Small intestine (tissue), 7 donors: ENCODE measurements around the gene CDC6. TPM values are rescaled to one million over a fixed set of nuclear protein-coding genes. Genes with fewer than 3 reads are reported as not detected.

Experiments used
- DNase-seq, 2 donors: peaks; one replicate each; pipeline versions ENCODE4 v3.0.0 to v3.0.0-alpha.2; 2013
- FAIRE-seq: peaks from 2 replicates; lab custom pipeline; 2012; peaks lifted over from hg19 to GRCh38; lab: Jason Lieb, UNC
- H3K27ac ChIP-seq, 3 donors: one replicate each; pipeline ENCODE4 v1.5.1; 2013; ENCODE audit warnings: low read length in 2 of 3, mild to moderate bottlenecking in 2 of 3, control low read depth in 1 of 3, inconsistent platforms in 1 of 3, low read depth in 1 of 3, moderate library complexity in 1 of 3
- H3K27me3 ChIP-seq, 3 donors: one replicate each; pipeline ENCODE4 v1.6.1; 2013; ENCODE audit warnings: low read length in 3 of 3, inconsistent platforms in 1 of 3; ENCODE audit not compliant: control insufficient read depth in 3 of 3, insufficient read depth in 3 of 3
- H3K36me3 ChIP-seq, 3 donors: one replicate each; pipeline ENCODE4 v1.6.1; 2013; ENCODE audit warnings: low read length in 3 of 3, inconsistent platforms in 1 of 3, low read depth in 1 of 3, mild to moderate bottlenecking in 1 of 3, moderate library complexity in 1 of 3; ENCODE audit not compliant: control insufficient read depth in 3 of 3, insufficient read depth in 2 of 3
- H3K4me1 ChIP-seq, 3 donors: one replicate each; pipeline ENCODE4 v1.6.1; 2013; ENCODE audit warnings: low read length in 2 of 3, inconsistent platforms in 1 of 3, low read depth in 1 of 3, mild to moderate bottlenecking in 1 of 3, moderate library complexity in 1 of 3; ENCODE audit not compliant: control insufficient read depth in 3 of 3, insufficient read depth in 2 of 3
- H3K4me3 ChIP-seq, 3 donors: one replicate each; pipeline ENCODE4 v1.5.1; 2013; ENCODE audit warnings: low read length in 3 of 3, control low read depth in 1 of 3, inconsistent platforms in 1 of 3, low read depth in 1 of 3, mild to moderate bottlenecking in 1 of 3, moderate library complexity in 1 of 3
- H3K9me3 ChIP-seq, 2 donors: one replicate each; pipeline ENCODE4 v1.6.1; 2013; ENCODE audit warnings: low read depth in 1 of 2, low read length in 1 of 2; ENCODE audit not compliant: control insufficient read depth in 2 of 2, insufficient read depth in 1 of 2
- WGBS, 3 donors: extraction: QIAGEN DNeasy Blood & Tissue Kit; methylation state at CpG; one replicate each; pipeline ENCODE4 v1.1.7; 2013; 5-methylcytosine and 5-hydroxymethylcytosine counted together
- polyA plus RNA-seq, 4 donors: library from polyadenylated mRNA; stranded (reverse) in 3 of 4; unstranded in 1 of 4; fragments of 200-250 nt in 3 of 4; fragments of 120-200 nt in 1 of 4; gene quantifications; one replicate each; pipeline versions ENCODE4 v1.2.1 to v1.2.3, GENCODE V29; 2013
- donor health status: healthy with polysubstance abuse.
- donor health status: control.
- donor health status: control.
- donor health status: Bipolar disorder and iron deficiency.
- donor health status: healthy.

The CDC6 gene
- polyA plus RNA-seq, 4 donors, result 2.5 to 11.5 (median 7.3) TPM

DNA sequence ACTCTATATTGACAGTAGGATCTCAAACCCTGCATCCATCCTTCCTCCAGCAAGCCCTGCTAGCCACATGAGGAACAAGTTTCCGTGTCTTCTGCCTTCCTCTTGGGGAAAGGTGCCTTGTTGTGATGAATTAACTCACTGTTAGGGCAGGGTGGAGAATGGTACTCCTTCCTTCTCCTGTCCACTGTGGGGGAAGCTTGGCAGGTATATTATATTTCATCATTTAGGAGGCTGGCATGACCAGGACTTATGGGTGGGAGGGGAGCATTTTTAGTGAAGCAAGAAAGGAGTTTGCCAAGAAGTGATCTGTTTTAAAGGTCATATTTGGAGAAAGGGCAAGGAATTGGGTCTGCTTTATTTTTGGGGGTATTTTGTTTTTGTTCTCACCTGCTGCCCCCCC, 9.3 kb upstream of the CDC6 start:
- Histone ChIP-seq H3K27ac (no peak overlapping the region), H3K4me3 (no peak overlapping the region), H3K4me1 (peaks cover 0 to 3% (median 0%) of the 10 kb centered on the region in 3 donors), H3K36me3 (peaks cover 13 to 71% (median 25%) of the 10 kb centered on the region in 3 donors), H3K27me3 (no peaks in the 10 kb centered on the region), H3K9me3 (no peaks in the 10 kb centered on the region)
- FAIRE-seq (no peak), DNase-seq (no peak)
- WGBS, 3 donors, result 88 to 93% (median 92%) methylated on average over 1 of the region's 1 CpG

DNA sequence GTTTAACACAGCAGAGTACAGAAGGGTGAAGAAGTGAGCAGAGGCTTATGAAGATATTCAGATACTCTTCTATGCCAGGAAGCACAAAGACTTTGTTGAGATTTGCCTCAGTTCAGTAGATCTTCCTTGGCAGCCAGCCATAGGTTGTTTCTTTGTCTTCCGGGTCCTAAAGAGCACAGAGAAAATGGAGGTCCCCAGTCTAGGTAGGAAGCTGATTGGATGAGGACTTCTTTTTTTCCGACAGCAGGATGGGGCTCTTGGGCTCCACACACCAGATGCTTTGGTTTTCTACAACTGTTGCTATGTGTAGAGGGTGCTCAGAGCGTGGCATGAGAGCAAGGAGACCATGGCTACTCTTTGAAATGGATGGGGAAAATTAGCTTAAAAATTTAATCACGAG, 8.3 kb upstream of the CDC6 start:
- Histone ChIP-seq H3K4me3 (no peak overlapping the region), H3K27me3 (no peaks in the 10 kb centered on the region), H3K4me1 (peaks cover 0 to 13% (median under 1%) of the 10 kb centered on the region in 3 donors), H3K36me3 (peaks cover 13 to 63% (median 20%) of the 10 kb centered on the region in 3 donors), H3K27ac (no peak overlapping the region), H3K9me3 (no peaks in the 10 kb centered on the region)
- DNase-seq, result no peak
- FAIRE-seq, result no peak
- 91 to 92% (median 92%) methylated on average over 4 of the region's 4 CpGs for WGBS, 3 donors

DNA sequence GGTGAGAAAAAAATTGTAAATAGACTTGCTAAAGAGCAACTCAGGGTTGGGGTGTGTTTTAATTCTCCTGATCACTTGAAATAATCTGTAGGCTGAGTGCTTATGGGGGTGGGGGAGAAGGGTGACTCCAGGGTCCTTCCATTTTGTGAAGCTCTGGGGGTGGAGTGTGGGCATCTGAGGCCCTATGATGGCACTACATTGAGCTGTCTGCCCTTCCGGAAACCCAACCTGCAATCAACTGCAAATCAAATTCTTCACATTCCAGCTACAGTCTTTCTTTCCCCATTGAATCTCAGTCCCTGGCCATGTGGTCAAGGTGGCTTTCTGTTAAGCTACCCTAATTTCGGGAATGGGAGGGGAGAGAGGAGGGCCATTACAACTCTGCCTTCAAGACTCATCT, 6.0 kb upstream of the CDC6 start:
- peaks cover 9 to 44% (median 18%) of the 10 kb centered on the region in 3 donors for H3K36me3 ChIP-seq
- FAIRE-seq (no peak), DNase-seq (no peak)
- peak overlapping the region in 1 of 3 donors; percentile 29 for H3K27ac ChIP-seq
- no peak overlapping the region for H3K4me3 ChIP-seq
- H3K9me3 ChIP-seq, result no peaks in the 10 kb centered on the region
- H3K27me3 ChIP-seq, result no peaks in the 10 kb centered on the region
- H3K4me1 ChIP-seq, result peaks cover 2 to 32% (median 3%) of the 10 kb centered on the region in 3 donors
- WGBS, 3 donors, result 76 to 91% (median 85%) methylated on average over 2 of the region's 2 CpGs

DNA sequence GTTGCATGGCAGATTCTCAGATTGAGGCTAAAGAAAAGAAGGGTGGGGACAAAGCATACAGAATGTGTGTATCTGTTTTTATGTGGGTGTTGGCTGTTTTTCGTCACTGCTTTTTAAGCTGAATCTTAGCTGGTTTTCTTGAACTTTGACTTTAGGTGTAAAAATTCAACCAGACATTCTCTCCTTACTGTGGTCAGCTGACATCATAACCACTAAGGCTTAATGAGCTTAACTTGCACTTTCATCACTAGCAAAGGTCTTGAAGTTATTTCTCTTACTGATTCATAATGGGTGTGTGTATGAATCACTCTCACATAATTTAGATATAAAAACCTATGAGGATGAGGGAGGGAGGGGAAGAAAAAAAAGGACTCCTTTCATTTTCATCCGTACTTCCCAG, 4.0 kb upstream of the CDC6 start:
- no peak for FAIRE-seq
- Histone ChIP-seq H3K9me3 (no peaks in the 10 kb centered on the region), H3K27me3 (no peaks in the 10 kb centered on the region), H3K4me1 (peaks cover 2 to 39% (median 3%) of the 10 kb centered on the region in 3 donors), H3K36me3 (peaks cover 3 to 26% (median 12%) of the 10 kb centered on the region in 3 donors), H3K27ac (peak overlapping the region; percentile 85 to 91 (median 90)), H3K4me3 (peak overlapping the region in 1 of 3 donors; percentile 7)
- 4 to 32% (median 23%) methylated on average over 2 of the region's 2 CpGs for WGBS, 3 donors
- peak; percentile 89 to 96 for DNase-seq

DNA sequence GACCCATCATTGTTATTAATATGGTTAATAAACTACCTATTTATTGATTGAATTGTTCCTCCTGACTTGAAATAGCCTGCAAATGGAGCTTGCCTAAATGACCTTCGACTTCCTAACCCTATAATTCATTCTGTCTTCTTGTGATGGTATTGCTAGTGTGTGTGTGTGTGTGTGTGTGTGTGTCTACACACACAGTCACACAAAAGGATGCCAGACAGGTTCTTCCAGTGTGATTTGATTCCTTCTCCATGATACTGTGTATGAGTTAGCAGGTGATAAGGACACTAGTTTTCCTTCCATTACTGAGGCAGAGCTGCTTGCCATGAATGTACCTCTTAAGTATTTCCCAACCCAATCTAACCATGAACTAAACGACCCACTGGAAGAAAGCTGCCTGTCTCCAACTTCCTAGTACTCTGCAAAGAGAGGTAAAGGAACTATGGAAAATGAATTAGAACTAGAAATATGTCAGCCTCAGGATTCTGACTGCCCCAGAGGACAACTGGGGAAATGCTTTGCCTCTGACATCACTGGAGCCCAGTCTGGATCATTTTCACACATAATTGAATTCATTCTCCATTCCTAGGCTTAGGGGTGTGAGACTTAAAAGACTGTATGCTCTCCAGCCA, 3.5 kb upstream of the CDC6 start:
- DNase-seq (peak; percentile 89 to 94), FAIRE-seq (no peak)
- H3K36me3 ChIP-seq, result peaks cover 3 to 21% (median 10%) of the 10 kb centered on the region in 3 donors
- H3K27me3 ChIP-seq, result no peaks in the 10 kb centered on the region
- peak overlapping the region; percentile 56 to 90 (median 58) for H3K27ac ChIP-seq
- H3K9me3 ChIP-seq, result no peaks in the 10 kb centered on the region
- H3K4me1 ChIP-seq, result peaks cover 2 to 39% (median 3%) of the 10 kb centered on the region in 3 donors
- WGBS, 3 donors, result 6 to 40% (median 25%) methylated on average over 2 of the region's 2 CpGs
- peak overlapping the region in 1 of 3 donors; percentile 7 for H3K4me3 ChIP-seq

DNA sequence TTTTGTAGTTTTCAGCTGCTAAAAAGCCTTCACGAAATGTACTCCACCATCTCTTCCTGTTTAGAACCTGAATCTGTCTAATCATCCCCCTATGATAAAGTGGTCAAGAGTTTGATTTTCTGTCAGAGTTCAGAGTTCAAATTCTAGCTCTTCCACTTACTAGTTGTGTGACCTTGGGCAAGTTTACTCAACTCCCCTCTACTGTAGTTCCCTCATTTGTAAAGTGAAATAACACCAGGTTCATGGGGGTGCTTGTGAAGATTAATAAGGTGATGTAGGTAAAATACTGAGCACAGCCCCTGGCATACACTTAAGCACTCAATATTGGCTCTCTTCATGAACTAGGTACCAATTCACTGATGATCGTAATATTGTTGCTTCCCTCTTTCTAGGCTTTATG, 1.2 kb upstream of the CDC6 start:
- no peak overlapping the region for H3K4me3 ChIP-seq
- no peak for FAIRE-seq
- peaks cover 2 to 39% (median 3%) of the 10 kb centered on the region in 3 donors for H3K4me1 ChIP-seq
- peaks cover 0 to 5% (median 0%) of the 10 kb centered on the region in 3 donors for H3K36me3 ChIP-seq
- DNase-seq, result no peak
- WGBS, 3 donors, result 92 to 95% (median 93%) methylated on average over 2 of the region's 2 CpGs
- H3K27ac ChIP-seq, result no peak overlapping the region
- H3K27me3 ChIP-seq, result no peaks in the 10 kb centered on the region
- no peaks in the 10 kb centered on the region for H3K9me3 ChIP-seq

DNA sequence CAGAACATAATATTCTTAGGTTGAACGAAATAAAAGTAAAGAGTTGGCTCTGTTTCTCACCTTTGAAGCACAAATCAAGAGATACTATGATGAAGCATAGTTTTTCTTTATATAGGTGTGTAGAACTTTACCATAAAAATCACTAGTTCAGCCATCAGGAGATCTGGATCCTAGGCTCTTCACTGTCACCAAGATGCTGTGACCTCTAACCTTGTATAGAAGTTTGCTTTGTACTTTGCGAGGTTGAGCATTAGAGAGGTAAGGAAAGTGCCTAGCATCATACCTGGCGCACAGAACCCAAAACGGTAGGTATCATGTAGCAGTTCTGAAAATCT, 553 bp upstream of the CDC6 start:
- WGBS, 3 donors, result 43% methylated on average over 4 of the region's 4 CpGs
- H3K4me1 ChIP-seq, result peaks cover 2 to 39% (median 3%) of the 10 kb centered on the region in 3 donors
- no peaks in the 10 kb centered on the region for H3K27me3 ChIP-seq
- FAIRE-seq (no peak), DNase-seq (no peak)
- peak overlapping the region in 1 of 3 donors; percentile 60 for H3K27ac ChIP-seq
- no peaks in the 10 kb centered on the region for H3K9me3 ChIP-seq
- no peak overlapping the region for H3K4me3 ChIP-seq
- peaks cover 0 to 2% (median 0%) of the 10 kb centered on the region in 3 donors for H3K36me3 ChIP-seq

DNA sequence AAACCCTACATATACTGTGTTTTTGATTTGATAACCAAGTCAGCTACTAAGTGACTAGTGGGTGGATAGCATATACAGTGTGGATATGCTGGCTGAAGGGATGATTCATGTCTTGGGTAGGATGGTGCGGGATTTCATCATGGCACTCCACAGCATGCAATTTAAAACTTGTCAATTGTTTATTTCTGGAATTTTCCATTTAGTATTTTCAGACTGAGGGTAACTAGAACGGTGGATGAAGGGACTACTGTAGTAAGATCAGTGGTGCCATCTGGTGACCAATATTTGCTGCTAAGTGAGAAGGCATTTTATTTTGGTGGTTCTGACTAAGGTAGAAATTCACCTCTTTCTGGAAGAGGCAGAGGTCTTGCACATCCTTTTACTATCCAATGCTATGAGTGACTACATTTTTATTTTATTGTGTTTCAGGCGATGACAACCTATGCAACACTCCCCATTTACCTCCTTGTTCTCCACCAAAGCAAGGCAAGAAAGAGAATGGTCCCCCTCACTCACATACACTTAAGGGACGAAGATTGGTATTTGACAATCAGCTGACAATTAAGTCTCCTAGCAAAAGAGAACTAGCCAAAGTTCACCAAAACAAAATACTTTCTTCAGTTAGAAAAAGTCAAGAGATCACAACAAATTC, 3.1 kb downstream of the CDC6 start:
- no peaks in the 10 kb centered on the region for H3K27me3 ChIP-seq
- WGBS, 3 donors, result 59 to 67% (median 64%) methylated on average over 4 of the region's 4 CpGs
- H3K27ac ChIP-seq, result no peak overlapping the region
- peaks cover 0 to 15% (median 2%) of the 10 kb centered on the region in 3 donors for H3K4me1 ChIP-seq
- no peak overlapping the region for H3K4me3 ChIP-seq
- H3K36me3 ChIP-seq, result peaks cover 0 to 1% (median 0%) of the 10 kb centered on the region in 3 donors
- DNase-seq (peak; percentile 75 to 78), FAIRE-seq (no peak)
- no peaks in the 10 kb centered on the region for H3K9me3 ChIP-seq
